Neuron (in vitro differentiated cells): ENCODE measurements around the gene TRPT1.

Experiments used
- H2AFZ ChIP-seq: one replicate; pipeline ENCODE4 v1.6.1; 2013; ENCODE audit warnings: low read depth, mild to moderate bottlenecking, inconsistent platforms, low read length, moderate library complexity
- H3K27me3 ChIP-seq: one replicate; pipeline ENCODE4 v1.6.1; 2013; ENCODE audit warnings: low read length; ENCODE audit not compliant: insufficient read depth
- H3K36me3 ChIP-seq: one replicate; pipeline ENCODE4 v1.6.1; 2013; ENCODE audit warnings: low read length; ENCODE audit not compliant: insufficient read depth
- H3K4me1 ChIP-seq: one replicate; pipeline ENCODE4 v1.6.1; 2013; ENCODE audit warnings: low read length; ENCODE audit not compliant: insufficient read depth
- H3K4me3 ChIP-seq: 2 replicates; pipeline ENCODE4 v1.5.1; 2013; ENCODE audit warnings: mild to moderate bottlenecking, low read length, moderate library complexity
- H3K9me3 ChIP-seq: one replicate; pipeline ENCODE4 v1.6.1; 2013; ENCODE audit warnings: low read length

The TRPT1 gene

GRCh38 chr11:64263021-64263946, 37.3 kb upstream of the TRPT1 start:
- Histone ChIP-seq H3K36me3 (peaks cover 48% of the 10 kb centered on the region), H2AFZ (no peak overlapping the region), H3K4me1 (peaks cover under 1% of the 10 kb centered on the region), H3K27me3 (no peaks in the 10 kb centered on the region), H3K4me3 (no peak overlapping the region), H3K9me3 (no peaks in the 10 kb centered on the region)

- Histone ChIP-seq H3K9me3 (no peaks in the 10 kb centered on the region), H3K4me1 (no peaks in the 10 kb centered on the region), H3K27me3 (no peaks in the 10 kb centered on the region), H2AFZ (no peak overlapping the region), H3K36me3 (peaks cover 51% of the 10 kb centered on the region), H3K4me3 (no peak overlapping the region)
Measured at GRCh38 chr11:64262271-64263002, 36.5 kb upstream of the TRPT1 start.

- Histone ChIP-seq H3K4me1 (no peaks in the 10 kb centered on the region), H3K9me3 (no peaks in the 10 kb centered on the region), H3K27me3 (no peaks in the 10 kb centered on the region), H3K4me3 (no peak overlapping the region), H3K36me3 (peaks cover 52% of the 10 kb centered on the region), H2AFZ (no peak overlapping the region)
Measured at GRCh38 chr11:64261556-64262080, 35.6 kb upstream of the TRPT1 start.

- H3K36me3 ChIP-seq, result peaks cover 56% of the 10 kb centered on the region
Measured at GRCh38 chr11:64260147-64260708, 34.2 kb upstream of the TRPT1 start.

DNA sequence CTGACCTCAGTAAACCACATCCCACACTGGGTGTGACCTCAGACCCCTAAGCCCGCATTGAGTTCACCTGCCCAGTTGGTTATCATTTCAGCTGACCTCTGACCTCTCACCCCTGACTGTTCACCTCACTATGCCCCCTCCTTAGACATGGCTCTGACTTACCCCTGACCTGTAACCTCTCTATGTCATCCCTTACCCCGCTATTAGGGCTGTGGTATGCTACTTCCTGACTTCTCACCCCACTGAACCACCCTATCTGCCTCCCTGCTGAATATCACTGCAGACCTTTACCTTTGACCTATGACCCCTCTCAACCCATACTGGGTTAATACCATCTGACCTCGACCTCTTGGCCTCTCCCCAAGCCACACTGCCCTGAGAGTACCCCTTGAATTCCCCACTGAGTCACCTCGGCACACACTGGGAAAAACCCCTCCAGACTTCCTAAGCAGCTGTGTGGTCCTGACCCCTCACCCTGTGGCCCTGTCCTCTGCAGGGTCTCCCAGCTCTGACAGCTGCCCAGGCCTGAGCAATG, 33.6 kb upstream of the TRPT1 start:
- peaks cover 56% of the 10 kb centered on the region for H3K36me3 ChIP-seq
- no peaks in the 10 kb centered on the region for H3K9me3 ChIP-seq
- no peak overlapping the region for H3K4me3 ChIP-seq
- no peaks in the 10 kb centered on the region for H3K27me3 ChIP-seq
- H3K4me1 ChIP-seq, result no peaks in the 10 kb centered on the region
- H2AFZ ChIP-seq, result no peak overlapping the region

More at GRCh38 chr11:64260147-64260708, 34.2 kb upstream of the TRPT1 start:
- H3K9me3 ChIP-seq, result no peaks in the 10 kb centered on the region
- no peak overlapping the region for H2AFZ ChIP-seq
- no peaks in the 10 kb centered on the region for H3K27me3 ChIP-seq
- H3K4me1 ChIP-seq, result no peaks in the 10 kb centered on the region
- no peak overlapping the region for H3K4me3 ChIP-seq

DNA sequence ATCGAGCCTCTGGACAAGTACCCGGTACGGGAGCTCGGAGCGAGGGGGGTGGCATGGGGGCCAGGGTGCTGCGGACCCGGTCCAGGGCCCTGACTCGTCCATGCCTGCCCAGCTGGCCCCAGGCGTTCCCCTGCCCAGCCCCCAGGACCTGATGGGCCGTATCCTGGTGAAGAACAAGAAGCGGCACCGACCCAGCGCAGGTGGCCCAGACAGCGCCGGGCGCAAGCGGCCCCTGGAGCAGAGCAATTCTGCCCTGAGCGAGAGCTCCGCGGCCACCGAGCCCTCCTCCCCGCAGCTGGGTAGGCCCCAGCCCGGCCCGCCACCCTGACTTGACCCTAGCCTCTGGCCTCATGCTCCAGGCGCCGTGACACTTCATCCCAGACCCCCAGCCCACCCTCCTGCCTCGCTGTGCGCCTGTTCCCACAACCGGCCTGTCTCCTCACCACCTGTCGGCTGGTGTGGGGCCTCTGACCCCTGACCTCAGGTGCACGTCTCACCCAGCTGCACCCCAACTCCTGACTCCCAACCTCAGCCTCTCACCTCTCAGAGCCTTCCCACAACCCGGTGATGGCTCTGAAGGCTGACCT, 33.1 kb upstream of the TRPT1 start:
- no peaks in the 10 kb centered on the region for H3K9me3 ChIP-seq
- no peak overlapping the region for H2AFZ ChIP-seq
- H3K4me1 ChIP-seq, result no peaks in the 10 kb centered on the region
- peaks cover 56% of the 10 kb centered on the region for H3K36me3 ChIP-seq
- no peaks in the 10 kb centered on the region for H3K27me3 ChIP-seq
- H3K4me3 ChIP-seq, result no peak overlapping the region

DNA sequence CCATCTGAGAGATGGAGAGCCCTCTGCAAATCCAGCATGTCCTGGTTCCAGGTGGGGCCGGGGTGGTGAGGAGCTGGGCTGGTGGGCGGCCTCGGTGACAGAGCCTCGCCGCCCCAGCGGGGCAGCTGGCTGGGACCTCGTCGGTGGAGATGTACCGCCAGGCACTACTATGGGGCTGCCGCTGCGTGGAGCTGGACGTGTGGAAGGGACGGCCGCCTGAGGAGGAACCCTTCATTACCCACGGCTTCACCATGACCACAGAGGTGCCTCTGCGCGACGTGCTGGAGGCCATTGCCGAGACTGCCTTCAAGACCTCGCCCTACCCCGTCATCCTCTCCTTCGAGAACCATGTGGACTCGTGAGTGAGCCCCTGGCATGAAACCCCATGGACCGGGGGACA, 32.4 kb upstream of the TRPT1 start:
- peaks cover 55% of the 10 kb centered on the region for H3K36me3 ChIP-seq
- H2AFZ ChIP-seq, result no peak overlapping the region
- no peak overlapping the region for H3K4me3 ChIP-seq
- no peaks in the 10 kb centered on the region for H3K9me3 ChIP-seq
- H3K27me3 ChIP-seq, result no peaks in the 10 kb centered on the region
- H3K4me1 ChIP-seq, result no peaks in the 10 kb centered on the region

DNA sequence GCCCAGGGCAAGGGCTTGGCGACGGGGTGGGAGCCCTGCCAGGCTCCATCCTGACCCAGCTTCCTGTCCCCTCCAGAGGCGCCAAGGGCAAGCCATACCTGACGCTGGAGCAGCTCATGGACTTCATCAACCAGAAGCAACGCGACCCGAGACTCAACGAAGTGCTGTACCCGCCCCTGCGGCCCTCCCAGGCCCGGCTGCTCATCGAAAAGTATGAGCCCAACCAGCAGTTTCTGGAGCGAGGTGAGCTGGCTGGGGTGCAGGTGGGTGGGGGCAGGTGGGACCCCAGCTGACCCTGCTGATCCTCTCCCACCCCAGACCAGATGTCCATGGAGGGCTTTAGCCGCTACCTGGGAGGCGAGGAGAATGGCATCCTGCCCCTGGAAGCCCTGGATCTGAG, 30.3 kb upstream of the TRPT1 start:
- no peaks in the 10 kb centered on the region for H3K27me3 ChIP-seq
- H3K36me3 ChIP-seq, result peaks cover 35% of the 10 kb centered on the region
- H2AFZ ChIP-seq, result no peak overlapping the region
- no peaks in the 10 kb centered on the region for H3K9me3 ChIP-seq
- peaks cover 6% of the 10 kb centered on the region for H3K4me1 ChIP-seq
- no peak overlapping the region for H3K4me3 ChIP-seq

DNA sequence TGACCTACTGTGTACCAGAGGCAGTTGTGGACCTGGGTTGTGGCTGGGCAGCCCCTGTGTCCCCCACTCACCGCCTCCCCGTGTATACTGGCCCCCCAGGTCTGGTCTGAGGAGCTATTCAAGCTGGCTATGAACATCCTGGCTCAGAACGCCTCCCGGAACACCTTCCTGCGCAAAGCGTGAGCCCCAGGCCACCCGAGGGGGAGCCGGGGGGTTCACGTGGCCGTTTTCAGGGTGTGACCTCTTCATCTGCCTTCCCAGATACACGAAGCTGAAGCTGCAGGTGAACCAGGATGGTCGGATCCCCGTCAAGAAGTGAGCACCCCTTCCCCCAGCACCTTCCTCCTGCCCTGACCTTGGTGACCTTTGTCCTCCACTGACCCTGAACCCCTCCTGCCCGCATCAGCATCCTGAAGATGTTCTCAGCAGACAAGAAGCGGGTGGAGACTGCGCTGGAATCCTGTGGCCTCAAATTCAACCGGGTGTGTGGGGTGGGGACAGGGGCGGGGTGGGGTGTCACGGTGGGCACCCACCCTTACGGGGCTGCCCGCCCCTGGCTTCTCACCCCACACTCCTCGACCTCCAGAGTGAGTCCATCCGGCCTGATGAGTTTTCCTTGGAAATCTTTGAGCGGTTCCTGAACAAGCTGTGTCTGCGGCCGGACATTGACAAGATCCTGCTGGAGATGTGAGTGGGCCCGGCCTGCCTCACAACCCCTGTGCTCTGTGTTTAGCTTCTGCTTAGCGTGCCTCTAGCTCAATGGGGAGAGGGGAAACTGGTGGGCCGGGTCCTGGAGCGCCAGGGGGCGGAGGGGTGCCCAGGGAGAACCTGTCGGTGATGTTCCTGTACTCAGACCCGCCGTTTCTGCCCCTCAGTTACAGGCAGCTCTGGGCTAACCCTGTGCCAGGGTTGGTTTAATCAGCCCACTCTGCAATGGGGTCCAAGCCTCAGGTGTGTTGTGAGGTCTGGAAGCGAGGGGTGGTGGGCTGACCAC, 29.4 kb upstream of the TRPT1 start:
- Histone ChIP-seq H3K4me1 (peaks cover 13% of the 10 kb centered on the region), H3K27me3 (no peaks in the 10 kb centered on the region), H2AFZ (no peak overlapping the region), H3K4me3 (no peak overlapping the region), H3K36me3 (peaks cover 31% of the 10 kb centered on the region), H3K9me3 (no peaks in the 10 kb centered on the region)

- H2AFZ ChIP-seq, result no peak overlapping the region
- H3K27me3 ChIP-seq, result no peaks in the 10 kb centered on the region
- no peak overlapping the region for H3K4me3 ChIP-seq
- no peaks in the 10 kb centered on the region for H3K9me3 ChIP-seq
- H3K4me1 ChIP-seq, result peaks cover 19% of the 10 kb centered on the region
- H3K36me3 ChIP-seq, result peaks cover 21% of the 10 kb centered on the region
Measured at GRCh38 chr11:64254326-64254725, 28.3 kb upstream of the TRPT1 start.

- no peaks in the 10 kb centered on the region for H3K9me3 ChIP-seq
- H3K4me3 ChIP-seq, result no peak overlapping the region
- H3K27me3 ChIP-seq, result no peaks in the 10 kb centered on the region
- peaks cover 22% of the 10 kb centered on the region for H3K4me1 ChIP-seq
- no peak overlapping the region for H2AFZ ChIP-seq
- H3K36me3 ChIP-seq, result peaks cover 16% of the 10 kb centered on the region
Measured at GRCh38 chr11:64253481-64253880, 27.5 kb upstream of the TRPT1 start.

- H3K27me3 ChIP-seq, result no peaks in the 10 kb centered on the region
- H3K9me3 ChIP-seq, result no peaks in the 10 kb centered on the region
- peaks cover 12% of the 10 kb centered on the region for H3K36me3 ChIP-seq
- peaks cover 26% of the 10 kb centered on the region for H3K4me1 ChIP-seq
- H3K4me3 ChIP-seq, result no peak overlapping the region
- H2AFZ ChIP-seq, result no peak overlapping the region
Measured at GRCh38 chr11:64253043-64253442, 27.1 kb upstream of the TRPT1 start.
